HG02885 (cell line): ENCODE results near the gene MRPL3.
"Not testable (repeated sequence)": the region's sequence is repeated elsewhere in the genome, so short reads cannot be mapped to it uniquely, and the experiment has no call there.

Source experiments
- ATAC-seq: cut with Tn5 transposase; IDR thresholded peaks from one replicate; pipeline ENCODE4 v1.9.1; 2021; ENCODE audit warnings: mild to moderate bottlenecking; ENCODE audit not compliant: unreplicated experiment, poor library complexity

Gene MRPL3

GRCh38 chr3:131503320-131503635, 507 bp upstream of the MRPL3 start:
- ATAC-seq, result no peak

GRCh38 chr3:131501949-131502348, 822 bp downstream of the MRPL3 start:
- ATAC-seq, result no peak

GRCh38 chr3:131494706-131495105, 8.1 kb downstream of the MRPL3 start:
- ATAC-seq, result no peak

GRCh38 chr3:131491775-131492174, 11.0 kb downstream of the MRPL3 start:
- no peak for ATAC-seq

- no peak for ATAC-seq
Observed at GRCh38 chr3:131491084-131491483, 11.7 kb downstream of the MRPL3 start.

- ATAC-seq, result not testable (repeated sequence)
Observed at GRCh38 chr3:131486545-131486944, 16.2 kb downstream of the MRPL3 start.

- ATAC-seq, result no peak
Observed at GRCh38 chr3:131485119-131485518, 17.7 kb downstream of the MRPL3 start.

GRCh38 chr3:131484496-131485111, 18.2 kb downstream of the MRPL3 start:
- no peak for ATAC-seq

GRCh38 chr3:131480116-131480515, 22.7 kb downstream of the MRPL3 start:
- no peak for ATAC-seq

- no peak for ATAC-seq
Observed at GRCh38 chr3:131477813-131478212, 25.0 kb downstream of the MRPL3 start.

GRCh38 chr3:131474115-131474514, 28.7 kb downstream of the MRPL3 start:
- no peak for ATAC-seq

- no peak for ATAC-seq
Observed at GRCh38 chr3:131470377-131470776, 32.4 kb downstream of the MRPL3 start.

- no peak for ATAC-seq
Observed at GRCh38 chr3:131458653-131459052, 44.1 kb downstream of the MRPL3 start.

- no peak for ATAC-seq
Observed at GRCh38 chr3:131457220-131457619, 45.6 kb downstream of the MRPL3 start.

- no peak for ATAC-seq
Observed at GRCh38 chr3:131454501-131454900, 48.3 kb downstream of the MRPL3 start.

GRCh38 chr3:131453533-131453932, 49.2 kb downstream of the MRPL3 start:
- ATAC-seq, result no peak

GRCh38 chr3:131447349-131447748, 55.4 kb downstream of the MRPL3 start:
- ATAC-seq, result no peak

GRCh38 chr3:131444180-131444579, 58.6 kb downstream of the MRPL3 start:
- no peak for ATAC-seq

- no peak for ATAC-seq
Observed at GRCh38 chr3:131439084-131439483, 63.7 kb downstream of the MRPL3 start.

- ATAC-seq, result no peak
Observed at GRCh38 chr3:131435000-131435399, 67.8 kb downstream of the MRPL3 start.

GRCh38 chr3:131432441-131432840, 70.3 kb downstream of the MRPL3 start:
- no peak for ATAC-seq

GRCh38 chr3:131431754-131432153, 71.0 kb downstream of the MRPL3 start:
- no peak for ATAC-seq

GRCh38 chr3:131427226-131427625, 75.5 kb downstream of the MRPL3 start:
- ATAC-seq, result no peak
